Measurements from ENCODE around the gene NRG3. TPM values are rescaled to one million over a fixed set of nuclear protein-coding genes. Genes with fewer than 3 reads are reported as not detected.

The NRG3 gene
- total and polyA plus RNA-seq, 2 of the 4 experiments (the other 2 are of a cell fraction) = not detected

GRCh38 chr10:82768040-82768439 lies 893.0 kb downstream of the NRG3 start:
- H2AK9ac ChIP-seq (replicated peaks; ENCODE audit: low read depth, low read length, poor library complexity) = no peak overlapping the region
- no peaks in the 10 kb centered on the region for H3K79me1 ChIP-seq (ENCODE audit: low read depth in 1 of 2, low read length in 2 of 2)
- H2BK15ac ChIP-seq (ENCODE audit: low read depth, low read length) = no peak overlapping the region
- H3K36me3 ChIP-seq (ENCODE audit: control insufficient read depth, insufficient read depth, low read length) = no peaks in the 10 kb centered on the region
- H4K20me1 ChIP-seq (ENCODE audit: insufficient read depth, low read length) = no peaks in the 10 kb centered on the region
- ChIA-PET CTCF (no interaction called here), POLR2A (ENCODE audit: unreplicated experiment) (no interaction called here)
- H3K4me3 ChIP-seq (ENCODE audit: insufficient read depth, low read depth, low read length) = no peak overlapping the region
- no peaks in the 10 kb centered on the region for H3K27me3 ChIP-seq (ENCODE audit: control insufficient read depth, insufficient read depth, low read length)
- H3K9me3 ChIP-seq (ENCODE audit: control insufficient read depth, insufficient read depth, low read length) = peaks cover 6% of the 10 kb centered on the region
- WGBS, 2 experiments (ENCODE audit: extremely low coverage in 2 of 2, insufficient read length in 1 of 2) = no CpG with 5 or more reads among the region's 5 CpGs
- no peak for ATAC-seq (ENCODE audit: low read depth)
- H4K8ac ChIP-seq (ENCODE audit: low read depth in 2 of 2, low read length in 2 of 2) = no peak overlapping the region
- in situ Hi-C loops (cut with MboI; ENCODE audit: low sequenced_read_pairs) (no loop called here), dilution Hi-C loops (cut with HindIII; ENCODE audit: low sequenced_read_pairs, unreplicated experiment) (no loop called here), intact Hi-C loops (cut with micrococcal nuclease) (no loop called here)
- no peak overlapping the region for H3K23ac ChIP-seq (ENCODE audit: low read depth, low read length)
- no peak for TF ChIP-seq FOS (IDR thresholded peaks at IDR 0.05; ENCODE audit: low read depth, low read length)
- no peak for TF ChIP-seq RAD21 (IDR thresholded peaks at IDR 0.05; ENCODE audit: low read length)
- no peak for TF ChIP-seq MAFK (IDR thresholded peaks at IDR 0.05; ENCODE audit: low read depth, low read length)
- TF ChIP-seq, protein P1, sequence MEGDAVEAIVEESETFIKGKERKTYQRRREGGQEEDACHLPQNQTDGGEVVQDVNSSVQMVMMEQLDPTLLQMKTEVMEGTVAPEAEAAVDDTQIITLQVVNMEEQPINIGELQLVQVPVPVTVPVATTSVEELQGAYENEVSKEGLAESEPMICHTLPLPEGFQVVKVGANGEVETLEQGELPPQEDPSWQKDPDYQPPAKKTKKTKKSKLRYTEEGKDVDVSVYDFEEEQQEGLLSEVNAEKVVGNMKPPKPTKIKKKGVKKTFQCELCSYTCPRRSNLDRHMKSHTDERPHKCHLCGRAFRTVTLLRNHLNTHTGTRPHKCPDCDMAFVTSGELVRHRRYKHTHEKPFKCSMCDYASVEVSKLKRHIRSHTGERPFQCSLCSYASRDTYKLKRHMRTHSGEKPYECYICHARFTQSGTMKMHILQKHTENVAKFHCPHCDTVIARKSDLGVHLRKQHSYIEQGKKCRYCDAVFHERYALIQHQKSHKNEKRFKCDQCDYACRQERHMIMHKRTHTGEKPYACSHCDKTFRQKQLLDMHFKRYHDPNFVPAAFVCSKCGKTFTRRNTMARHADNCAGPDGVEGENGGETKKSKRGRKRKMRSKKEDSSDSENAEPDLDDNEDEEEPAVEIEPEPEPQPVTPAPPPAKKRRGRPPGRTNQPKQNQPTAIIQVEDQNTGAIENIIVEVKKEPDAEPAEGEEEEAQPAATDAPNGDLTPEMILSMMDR (conservative IDR thresholded peaks at IDR 0.05; ENCODE audit: low read depth, low read length) = no peak
- TF ChIP-seq SMC3 (IDR thresholded peaks at IDR 0.05; ENCODE audit: low read depth, low read length) = no peak
- TF ChIP-seq POLR2A (IDR thresholded peaks at IDR 0.05; ENCODE audit: low read depth, low read length) = no peak
- TF ChIP-seq MXI1 (IDR thresholded peaks at IDR 0.05; ENCODE audit: borderline replicate concordance, low read depth, low read length) = no peak
- no peak for TF ChIP-seq BHLHE40 (IDR thresholded peaks at IDR 0.05; ENCODE audit: low read depth, low read length)
- TF ChIP-seq NFE2L2 (IDR thresholded peaks at IDR 0.05; ENCODE audit: low read depth, low read length) = no peak
- TF ChIP-seq ELK1 (IDR thresholded peaks at IDR 0.05; ENCODE audit: borderline replicate concordance, low read depth, low read length) = no peak
- TF ChIP-seq USF2 (IDR thresholded peaks at IDR 0.05; ENCODE audit: low read depth, low read length) = no peak
- TF ChIP-seq RCOR1 (IDR thresholded peaks at IDR 0.05; ENCODE audit: insufficient replicate concordance, low read length) = no peak
- H3K14ac ChIP-seq (replicated peaks; ENCODE audit: low read depth, low read length) = no peak overlapping the region
- no peak overlapping the region for H3K27ac ChIP-seq (ENCODE audit: insufficient read depth, low read length)
- H3K4me2 ChIP-seq (ENCODE audit: low read depth, low read length) = no peak overlapping the region
- H3K9me1 ChIP-seq (ENCODE audit: insufficient read depth, low read length) = no peaks in the 10 kb centered on the region
- no peak overlapping the region for H3K4ac ChIP-seq (ENCODE audit: low read depth, low read length)
- H2AK5ac ChIP-seq (ENCODE audit: low read depth, low read length) = no peak overlapping the region
- no peak for DNase-seq
- no peak overlapping the region for H4K91ac ChIP-seq (ENCODE audit: insufficient read depth, low read depth, low read length)
- no peak overlapping the region for H2BK120ac ChIP-seq (ENCODE audit: low read depth, low read length)
- no peak overlapping the region for H3K56ac ChIP-seq (ENCODE audit: extremely low read depth, insufficient read depth, low read length)
- no peak overlapping the region for H3K18ac ChIP-seq (ENCODE audit: low read depth, low read length)
- H3K9ac ChIP-seq (ENCODE audit: low read depth, low read length) = no peak overlapping the region
- no peaks in the 10 kb centered on the region for H3K4me1 ChIP-seq (ENCODE audit: control insufficient read depth, insufficient read depth, low read length)
- no peak overlapping the region for H4K5ac ChIP-seq (ENCODE audit: low read depth, low read length)
- H2BK20ac ChIP-seq (ENCODE audit: low read depth, low read length) = no peak overlapping the region
- H2AFZ ChIP-seq (replicated peaks; ENCODE audit: low read length, poor library complexity) = no peak overlapping the region
- H2BK5ac ChIP-seq (ENCODE audit: low read depth, low read length, poor library complexity, severe bottlenecking) = no peak overlapping the region
- no TSS peak for BruUV-seq (replicated peaks)

Data from IMR-90 (cell line).